SK-N-SH (cell line): ENCODE measurements around the gene PPIF. TPM values are rescaled to one million over a fixed set of nuclear protein-coding genes. Genes with fewer than 3 reads are reported as not detected.

Experiments
- CTCF ChIA-PET: fragments of 300-600, 350-600 bp; formaldehyde crosslinking; extraction: SDS; loops from one replicate; lab custom pipeline; 2021; lab: Yijun Ruan, JAX
- POLR2A ChIA-PET: fragments of 350-600 bp; sonication (Branson Sonifier 250); formaldehyde crosslinking; extraction: SDS; loops from one replicate; lab custom pipeline; 2020; ENCODE audit warnings: antibody characterized with exemption, inconsistent platforms; lab: Yijun Ruan, JAX
- DNase-seq: peaks from one replicate; pipeline ENCODE4 v3.0.0; 2012
- H2AFZ ChIP-seq: fragments of 200-600 bp; sonication (generic); 2 replicates; pipeline ENCODE4 v1.8.1; 2016; ENCODE audit warnings: antibody characterized with exemption, mild to moderate bottlenecking, low read depth
- H3F3A ChIP-seq: fragments of 200-600 bp; sonication (generic); replicated peaks from 2 replicates; pipeline ENCODE3; 2016; ENCODE audit warnings: antibody characterized with exemption, mild to moderate bottlenecking; ENCODE audit not compliant: insufficient read depth
- H3K27ac ChIP-seq, 2 experiments: fragments of 200-500 bp in 1 of 2; fragments of 200-600 bp in 1 of 2; sonication (Bioruptor generic) in 1 of 2; sonication (generic), shearing (Covaris generic) in 1 of 2; 2 replicates each; pipeline versions ENCODE4 v1.5.1 to v1.6.1; 2014 to 2016; ENCODE audit warnings: low read depth in 2 of 2, inconsistent platforms in 1 of 2, low read length in 1 of 2, mild to moderate bottlenecking in 1 of 2, mixed read lengths in 1 of 2
- H3K27me3 ChIP-seq: fragments of 200-600 bp; sonication (generic), shearing (Covaris generic); 2 replicates; pipeline ENCODE4 v1.6.1; 2016; ENCODE audit warnings: mixed run types; ENCODE audit not compliant: insufficient read depth
- H3K36me3 ChIP-seq, 2 experiments: fragments of 200-500 bp in 1 of 2; fragments of 200-600 bp in 1 of 2; sonication (Bioruptor generic) in 1 of 2; sonication (generic) in 1 of 2; replicated peaks in 1 of 2; 2 replicates each; pipeline versions ENCODE3 to v1.5.1; 2014 to 2016; ENCODE audit warnings: low read length in 1 of 2, mild to moderate bottlenecking in 1 of 2; ENCODE audit not compliant: insufficient read depth in 2 of 2, control insufficient read depth in 1 of 2
- H3K4me1 ChIP-seq, 2 experiments: fragments of 200-500 bp in 1 of 2; fragments of 200-600 bp in 1 of 2; sonication (Bioruptor generic) in 1 of 2; sonication (generic), shearing (Covaris generic) in 1 of 2; 2 replicates each; pipeline versions ENCODE4 v1.5.1 to v1.6.1; 2014 to 2016; ENCODE audit warnings: low read depth in 1 of 2, low read length in 1 of 2, mixed run types in 1 of 2; ENCODE audit not compliant: insufficient read depth in 2 of 2, control insufficient read depth in 1 of 2
- H3K4me2 ChIP-seq: fragments of 200-600 bp; sonication (generic), shearing (Covaris generic); 2 replicates; pipeline ENCODE4 v1.6.1; 2017; ENCODE audit warnings: mixed run types
- H3K4me3 ChIP-seq, 2 experiments: fragments of 200-500 bp in 1 of 2; fragments of 200-600 bp in 1 of 2; sonication (Bioruptor generic) in 1 of 2; sonication (generic), shearing (Covaris generic) in 1 of 2; 2 replicates each; pipeline versions ENCODE4 v1.5.1 to v1.8.1; 2014 to 2016; ENCODE audit warnings: low read depth in 2 of 2, inconsistent platforms in 1 of 2, low read length in 1 of 2, mild to moderate bottlenecking in 1 of 2, mixed read lengths in 1 of 2, moderate library complexity in 1 of 2
- H3K79me2 ChIP-seq: fragments of 200-600 bp; sonication (generic); 2 replicates; pipeline ENCODE4 v1.8.1; 2017; ENCODE audit warnings: mild to moderate bottlenecking; ENCODE audit not compliant: insufficient read depth
- H3K9ac ChIP-seq: fragments of 200-600 bp; sonication (generic); 2 replicates; pipeline ENCODE4 v1.6.1; 2017; ENCODE audit warnings: mixed run types
- H3K9me2 ChIP-seq: fragments of 200-600 bp; sonication (generic); 2 replicates; pipeline ENCODE4 v1.6.1; 2017; ENCODE audit warnings: mixed run types
- H3K9me3 ChIP-seq: fragments of 200-600 bp; sonication (generic); 2 replicates; pipeline ENCODE4 v1.6.1; 2017; ENCODE audit warnings: mixed run types, mild to moderate bottlenecking, moderate library complexity
- H4K20me1 ChIP-seq: fragments of 200-600 bp; sonication (generic); 2 replicates; pipeline ENCODE4 v1.6.1; 2017; ENCODE audit warnings: mild to moderate bottlenecking, mixed run types; ENCODE audit not compliant: insufficient read depth
- CHD2 ChIP-seq: fragments of 150-350 bp; IDR thresholded peaks from 2 replicates; pipeline ENCODE4 v1.6.1; 2018; ENCODE audit warnings: low read length; ENCODE audit not compliant: partially characterized antibody
- EP300 ChIP-seq, 2 experiments: IDR thresholded peaks; 2 replicates each; pipeline versions ENCODE4 v1.4.0 to v1.6.1; 2012; ENCODE audit warnings: borderline replicate concordance in 1 of 2, low read depth in 1 of 2, low read length in 1 of 2
- FOXM1 ChIP-seq: IDR thresholded peaks from 2 replicates; pipeline ENCODE4 v1.4.0; 2012; ENCODE audit warnings: low read depth, mild to moderate bottlenecking
- GATA2 ChIP-seq: sonication (generic); formaldehyde crosslinking; IDR thresholded peaks from 2 replicates; pipeline ENCODE4 v1.5.0; 2020; ENCODE audit warnings: mild to moderate bottlenecking, missing genetic modification reagents
- JUND ChIP-seq: IDR thresholded peaks from 2 replicates; pipeline ENCODE4 v1.4.0; 2012
- MXI1 ChIP-seq: IDR thresholded peaks from 2 replicates; pipeline ENCODE4 v1.6.1; 2012; ENCODE audit warnings: mild to moderate bottlenecking, low read depth, low read length, improper control_type of control experiment
- RCOR1 ChIP-seq: fragments of 150-350 bp; IDR thresholded peaks from 2 replicates; pipeline ENCODE4 v1.6.1; 2017; ENCODE audit warnings: antibody characterized with exemption, low read length
- RFX5 ChIP-seq: IDR thresholded peaks from 2 replicates; pipeline ENCODE4 v1.6.1; 2012; ENCODE audit warnings: mild to moderate bottlenecking, improper control_type of control experiment, low read length
- RXRA ChIP-seq: IDR thresholded peaks from 2 replicates; pipeline ENCODE4 v1.4.0; 2012; ENCODE audit warnings: low read depth, mild to moderate bottlenecking, borderline replicate concordance
- TCF12 ChIP-seq: IDR thresholded peaks from 2 replicates; pipeline ENCODE4 v1.4.0; 2012
- WGBS: methylation state at CpG from one replicate; pipeline ENCODE4 v1.1.6; 2017; ENCODE audit warnings: low lambda C conversion rate; 5-methylcytosine and 5-hydroxymethylcytosine counted together
- polyA plus RNA-seq, 3 experiments: library from polyadenylated mRNA; depleted of rRNA; stranded (reverse); fragments of >200 nt; gene quantifications; 2 replicates each; pipeline ENCODE4 v1.2.3, GENCODE V29; 2012
- TF ChIP-seq, protein P1 (sequence below): fragments of 200-600 bp; sonication (generic); IDR thresholded peaks from 2 replicates; pipeline ENCODE4 v1.6.1; 2017; ENCODE audit warnings: antibody characterized with exemption, mild to moderate bottlenecking, moderate library complexity
- TF ChIP-seq, protein P2 (sequence below): fragments of 150-350 bp; IDR thresholded peaks from 2 replicates; pipeline ENCODE4 v1.6.1; 2017; ENCODE audit warnings: antibody characterized with exemption, low read length, low read depth, borderline replicate concordance
- TF ChIP-seq, protein P3 (sequence below): IDR thresholded peaks from 2 replicates; pipeline ENCODE4 v1.4.0; 2012; ENCODE audit warnings: low read depth, borderline replicate concordance

PPIF gene
- polyA plus RNA-seq, 1 of the 3 experiments (the other 2 are of a cell fraction): 85.9 TPM

- CTCF ChIA-PET: interaction anchor here (1.2 kb wide), 1 partner anchor 64 kb away, joined by 3 read pairs; no protein-coding TSS in a partner anchor
- Histone ChIP-seq H3K79me2 (no peaks in the 10 kb centered on the region), H3K36me3 (peaks cover 16 to 78% of the 10 kb centered on the region in 2 experiments), H4K20me1 (0 out of 2 replicates have a peak, but pooled peaks cover 4% of the 10 kb centered on the region), H3K4me1 (peaks cover 5 to 61% of the 10 kb centered on the region in 2 experiments; a peak in 2 of 4 replicates), H3F3A (peaks cover 26% of the 10 kb centered on the region), H3K27me3 (no peaks in the 10 kb centered on the region), H3K4me3 (no peak overlapping the region), H3K9me3 (no peaks in the 10 kb centered on the region), H3K9me2 (no peaks in the 10 kb centered on the region), H3K27ac (peak overlapping the region in 1 of 2 experiments; percentile 44; a peak in 1 of 4 replicates), H2AFZ (no peak overlapping the region), H3K9ac (no peak overlapping the region), H3K4me2 (no peak overlapping the region)
- peak; percentile 50 for DNase-seq
- POLR2A ChIA-PET: no interaction called here
- TF ChIP-seq, protein P1, sequence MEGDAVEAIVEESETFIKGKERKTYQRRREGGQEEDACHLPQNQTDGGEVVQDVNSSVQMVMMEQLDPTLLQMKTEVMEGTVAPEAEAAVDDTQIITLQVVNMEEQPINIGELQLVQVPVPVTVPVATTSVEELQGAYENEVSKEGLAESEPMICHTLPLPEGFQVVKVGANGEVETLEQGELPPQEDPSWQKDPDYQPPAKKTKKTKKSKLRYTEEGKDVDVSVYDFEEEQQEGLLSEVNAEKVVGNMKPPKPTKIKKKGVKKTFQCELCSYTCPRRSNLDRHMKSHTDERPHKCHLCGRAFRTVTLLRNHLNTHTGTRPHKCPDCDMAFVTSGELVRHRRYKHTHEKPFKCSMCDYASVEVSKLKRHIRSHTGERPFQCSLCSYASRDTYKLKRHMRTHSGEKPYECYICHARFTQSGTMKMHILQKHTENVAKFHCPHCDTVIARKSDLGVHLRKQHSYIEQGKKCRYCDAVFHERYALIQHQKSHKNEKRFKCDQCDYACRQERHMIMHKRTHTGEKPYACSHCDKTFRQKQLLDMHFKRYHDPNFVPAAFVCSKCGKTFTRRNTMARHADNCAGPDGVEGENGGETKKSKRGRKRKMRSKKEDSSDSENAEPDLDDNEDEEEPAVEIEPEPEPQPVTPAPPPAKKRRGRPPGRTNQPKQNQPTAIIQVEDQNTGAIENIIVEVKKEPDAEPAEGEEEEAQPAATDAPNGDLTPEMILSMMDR: no peak
- TF ChIP-seq TCF12: no peak
- no peak for TF ChIP-seq RCOR1
- no peak for TF ChIP-seq GATA2 (CRISPR knock-in tag)
- TF ChIP-seq, protein P2, sequence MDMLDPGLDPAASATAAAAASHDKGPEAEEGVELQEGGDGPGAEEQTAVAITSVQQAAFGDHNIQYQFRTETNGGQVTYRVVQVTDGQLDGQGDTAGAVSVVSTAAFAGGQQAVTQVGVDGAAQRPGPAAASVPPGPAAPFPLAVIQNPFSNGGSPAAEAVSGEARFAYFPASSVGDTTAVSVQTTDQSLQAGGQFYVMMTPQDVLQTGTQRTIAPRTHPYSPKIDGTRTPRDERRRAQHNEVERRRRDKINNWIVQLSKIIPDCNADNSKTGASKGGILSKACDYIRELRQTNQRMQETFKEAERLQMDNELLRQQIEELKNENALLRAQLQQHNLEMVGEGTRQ: no peak
- TF ChIP-seq JUND: no peak
- no peak for TF ChIP-seq CHD2
- TF ChIP-seq RFX5: no peak
- TF ChIP-seq EP300 (IDR thresholded peaks at IDR 0.05; ENCODE audit: borderline replicate concordance in 1 of 2, low read depth in 1 of 2, low read length in 1 of 2): no peak
- no peak for TF ChIP-seq MXI1
- TF ChIP-seq, protein P3, sequence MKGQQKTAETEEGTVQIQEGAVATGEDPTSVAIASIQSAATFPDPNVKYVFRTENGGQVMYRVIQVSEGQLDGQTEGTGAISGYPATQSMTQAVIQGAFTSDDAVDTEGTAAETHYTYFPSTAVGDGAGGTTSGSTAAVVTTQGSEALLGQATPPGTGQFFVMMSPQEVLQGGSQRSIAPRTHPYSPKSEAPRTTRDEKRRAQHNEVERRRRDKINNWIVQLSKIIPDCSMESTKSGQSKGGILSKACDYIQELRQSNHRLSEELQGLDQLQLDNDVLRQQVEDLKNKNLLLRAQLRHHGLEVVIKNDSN: no peak
- no peak for TF ChIP-seq RXRA
- TF ChIP-seq FOXM1: no peak
- 100% methylated on average over 11 of the region's 15 CpGs for WGBS
Observed at GRCh38 chr10:79311581-79312407, 35.5 kb upstream of the PPIF start.
